ENCODE results near the gene ITGB8.

ITGB8 gene

GRCh38 chr7:20311743-20312042 is 19.0 kb upstream of the ITGB8 start:
- no peak overlapping the region for H3K4me3 ChIP-seq (ENCODE audit: low read length)
- no peaks in the 10 kb centered on the region for H3K27me3 ChIP-seq (ENCODE audit: control insufficient read depth, insufficient read depth, low read length)
- H3K9ac ChIP-seq (ENCODE audit: low read length) = no peak overlapping the region
- H3K36me3 ChIP-seq (ENCODE audit: control insufficient read depth, insufficient read depth, low read length) = no peaks in the 10 kb centered on the region
- H3K9me3 ChIP-seq (ENCODE audit: control insufficient read depth, low read length) = no peaks in the 10 kb centered on the region
- H3K4me1 ChIP-seq (ENCODE audit: control insufficient read depth, insufficient read depth, low read length) = peaks cover 6% of the 10 kb centered on the region

DNA sequence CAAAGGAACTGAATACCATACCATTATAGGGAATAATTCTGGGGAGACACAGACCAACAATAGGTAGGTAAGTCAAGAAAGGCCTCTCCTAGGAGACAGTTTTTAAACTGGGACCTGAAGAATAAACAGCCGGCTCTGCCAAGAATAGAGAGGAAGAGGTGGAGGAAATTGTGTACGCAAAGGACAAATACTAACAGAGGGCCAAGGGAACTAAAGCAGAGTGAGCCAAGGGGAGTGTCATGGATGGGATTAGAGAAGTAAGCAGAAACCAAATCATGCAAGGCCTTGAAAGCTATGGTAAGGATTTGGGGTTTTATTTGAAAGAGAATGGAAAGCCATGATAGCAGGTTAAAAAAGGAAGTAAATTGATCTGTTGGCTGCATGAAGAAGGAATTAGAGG is 18.1 kb upstream of the ITGB8 start:
- Histone ChIP-seq H3K9me3 (ENCODE audit: control insufficient read depth, low read length) (no peaks in the 10 kb centered on the region), H3K4me3 (ENCODE audit: low read length) (no peak overlapping the region), H3K36me3 (ENCODE audit: control insufficient read depth, insufficient read depth, low read length) (no peaks in the 10 kb centered on the region), H3K4me1 (ENCODE audit: control insufficient read depth, insufficient read depth, low read length) (peaks cover 6% of the 10 kb centered on the region), H3K27me3 (ENCODE audit: control insufficient read depth, insufficient read depth, low read length) (no peaks in the 10 kb centered on the region), H3K9ac (ENCODE audit: low read length) (no peak overlapping the region)

DNA sequence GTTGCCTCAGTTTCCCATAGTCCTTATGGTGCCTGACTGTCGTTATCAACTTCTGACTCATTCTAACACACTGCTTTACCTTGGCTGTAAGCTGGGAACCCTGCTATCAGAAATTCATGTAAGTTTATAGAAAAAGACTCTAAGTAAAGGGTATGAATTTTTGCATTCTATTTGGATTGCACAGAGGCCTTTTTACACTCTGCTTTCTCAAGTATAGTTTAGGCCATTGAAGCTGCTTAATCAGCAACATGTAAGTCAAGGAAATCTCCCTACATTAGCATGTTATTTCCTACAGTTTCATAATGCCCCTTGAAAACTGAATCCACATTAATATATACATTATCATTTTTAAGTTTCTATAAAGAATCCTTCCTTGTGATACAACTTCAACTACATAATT is 17.1 kb upstream of the ITGB8 start:
- Histone ChIP-seq H3K4me3 (ENCODE audit: low read length) (no peak overlapping the region), H3K9ac (ENCODE audit: low read length) (no peak overlapping the region), H3K27me3 (ENCODE audit: control insufficient read depth, insufficient read depth, low read length) (no peaks in the 10 kb centered on the region), H3K36me3 (ENCODE audit: control insufficient read depth, insufficient read depth, low read length) (no peaks in the 10 kb centered on the region), H3K9me3 (ENCODE audit: control insufficient read depth, low read length) (no peaks in the 10 kb centered on the region), H3K4me1 (ENCODE audit: control insufficient read depth, insufficient read depth, low read length) (peaks cover 6% of the 10 kb centered on the region)

- H3K4me1 ChIP-seq (ENCODE audit: control insufficient read depth, insufficient read depth, low read length) = peaks cover 6% of the 10 kb centered on the region
- H3K4me3 ChIP-seq (ENCODE audit: low read length) = no peak overlapping the region
- no peak overlapping the region for H3K9ac ChIP-seq (ENCODE audit: low read length)
- no peaks in the 10 kb centered on the region for H3K27me3 ChIP-seq (ENCODE audit: control insufficient read depth, insufficient read depth, low read length)
- no peaks in the 10 kb centered on the region for H3K9me3 ChIP-seq (ENCODE audit: control insufficient read depth, low read length)
- H3K36me3 ChIP-seq (ENCODE audit: control insufficient read depth, insufficient read depth, low read length) = no peaks in the 10 kb centered on the region
Observed at GRCh38 chr7:20314198-20314597, 16.5 kb upstream of the ITGB8 start.

DNA sequence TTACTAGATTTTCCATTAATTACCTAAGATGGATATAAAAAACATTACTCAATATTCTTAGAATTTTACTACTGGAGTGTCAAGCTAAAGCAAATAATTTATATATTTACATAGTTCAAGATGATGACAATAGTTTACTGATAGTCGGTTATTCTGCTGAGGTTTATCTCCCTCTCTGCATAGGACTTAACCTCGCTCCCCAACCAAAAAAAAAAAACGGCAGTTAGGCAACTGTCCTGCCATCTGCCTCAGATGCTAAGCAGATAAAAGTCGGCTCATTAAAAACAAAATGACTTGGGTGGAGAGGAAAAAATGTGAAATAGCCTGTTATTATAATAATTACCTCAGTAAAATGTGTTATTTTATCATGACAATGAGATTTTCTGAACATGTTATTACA is 14.0 kb upstream of the ITGB8 start:
- Histone ChIP-seq H3K4me1 (ENCODE audit: control insufficient read depth, insufficient read depth, low read length) (peaks cover 6% of the 10 kb centered on the region), H3K27me3 (ENCODE audit: control insufficient read depth, insufficient read depth, low read length) (no peaks in the 10 kb centered on the region), H3K9ac (ENCODE audit: low read length) (no peak overlapping the region), H3K9me3 (ENCODE audit: control insufficient read depth, low read length) (no peaks in the 10 kb centered on the region), H3K36me3 (ENCODE audit: control insufficient read depth, insufficient read depth, low read length) (no peaks in the 10 kb centered on the region), H3K4me3 (ENCODE audit: low read length) (no peak overlapping the region)

DNA sequence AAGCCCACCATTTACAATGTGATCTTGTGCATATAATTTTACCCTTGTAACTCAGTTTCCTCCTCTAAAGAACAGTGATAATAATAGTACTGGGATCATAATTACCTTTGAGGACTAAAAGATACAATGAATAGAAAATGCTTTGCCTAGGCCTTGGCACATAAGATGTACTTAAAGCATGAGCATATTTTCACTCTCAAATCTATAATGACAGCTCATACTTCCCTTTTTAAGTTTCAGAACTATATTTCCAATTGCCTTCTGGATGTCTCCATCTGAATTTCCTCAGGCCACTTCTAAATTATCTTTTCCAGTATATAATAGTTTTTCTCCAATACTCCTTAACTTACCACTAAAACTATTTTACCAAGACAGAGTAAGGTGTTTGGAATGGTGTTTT is 13.3 kb upstream of the ITGB8 start:
- no peaks in the 10 kb centered on the region for H3K36me3 ChIP-seq (ENCODE audit: control insufficient read depth, insufficient read depth, low read length)
- H3K4me1 ChIP-seq (ENCODE audit: control insufficient read depth, insufficient read depth, low read length) = peaks cover 5% of the 10 kb centered on the region
- no peak overlapping the region for H3K4me3 ChIP-seq (ENCODE audit: low read length)
- no peaks in the 10 kb centered on the region for H3K9me3 ChIP-seq (ENCODE audit: control insufficient read depth, low read length)
- H3K27me3 ChIP-seq (ENCODE audit: control insufficient read depth, insufficient read depth, low read length) = no peaks in the 10 kb centered on the region
- H3K9ac ChIP-seq (ENCODE audit: low read length) = no peak overlapping the region

- no peaks in the 10 kb centered on the region for H3K9me3 ChIP-seq (ENCODE audit: control insufficient read depth, low read length)
- no peaks in the 10 kb centered on the region for H3K36me3 ChIP-seq (ENCODE audit: control insufficient read depth, insufficient read depth, low read length)
- H3K4me3 ChIP-seq (ENCODE audit: low read length) = no peak overlapping the region
Observed at GRCh38 chr7:20318933-20319332, 11.8 kb upstream of the ITGB8 start.

DNA sequence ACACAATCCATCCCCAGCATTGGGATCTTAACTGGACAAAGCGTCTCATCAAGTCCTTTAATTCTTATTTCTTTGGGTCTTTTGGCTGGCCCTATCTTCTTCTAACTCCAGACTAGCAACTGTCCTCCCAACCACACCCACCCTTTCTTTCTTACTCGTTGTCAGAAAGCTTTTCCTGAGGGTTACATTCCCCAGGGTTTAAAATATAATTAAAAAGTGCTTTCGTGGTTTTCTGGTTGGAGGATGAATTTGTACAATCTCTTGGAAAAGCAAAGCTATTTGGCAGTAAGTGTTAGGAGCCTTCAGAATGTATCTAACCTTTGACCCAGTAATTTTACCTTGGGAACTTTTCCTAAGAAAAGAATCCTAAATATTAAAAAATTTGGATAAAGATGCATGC is 10.4 kb upstream of the ITGB8 start:
- H3K4me1 ChIP-seq (ENCODE audit: control insufficient read depth, insufficient read depth, low read length) = no peaks in the 10 kb centered on the region
- no peaks in the 10 kb centered on the region for H3K36me3 ChIP-seq (ENCODE audit: control insufficient read depth, insufficient read depth, low read length)
- no peaks in the 10 kb centered on the region for H3K9me3 ChIP-seq (ENCODE audit: control insufficient read depth, low read length)
- H3K4me3 ChIP-seq (ENCODE audit: low read length) = no peak overlapping the region
- no peak overlapping the region for H3K9ac ChIP-seq (ENCODE audit: low read length)
- H3K27me3 ChIP-seq (ENCODE audit: control insufficient read depth, insufficient read depth, low read length) = no peaks in the 10 kb centered on the region

More at GRCh38 chr7:20318933-20319332, 11.8 kb upstream of the ITGB8 start:
- no peak overlapping the region for H3K9ac ChIP-seq (ENCODE audit: low read length)
- H3K4me1 ChIP-seq (ENCODE audit: control insufficient read depth, insufficient read depth, low read length) = no peaks in the 10 kb centered on the region
- no peaks in the 10 kb centered on the region for H3K27me3 ChIP-seq (ENCODE audit: control insufficient read depth, insufficient read depth, low read length)

- Histone ChIP-seq H3K9me3 (ENCODE audit: control insufficient read depth, low read length) (no peaks in the 10 kb centered on the region), H3K4me3 (ENCODE audit: low read length) (no peak overlapping the region), H3K4me1 (ENCODE audit: control insufficient read depth, insufficient read depth, low read length) (no peaks in the 10 kb centered on the region), H3K9ac (ENCODE audit: low read length) (no peak overlapping the region), H3K36me3 (ENCODE audit: control insufficient read depth, insufficient read depth, low read length) (no peaks in the 10 kb centered on the region), H3K27me3 (ENCODE audit: control insufficient read depth, insufficient read depth, low read length) (no peaks in the 10 kb centered on the region)
Observed at GRCh38 chr7:20320786-20321185, 9.9 kb upstream of the ITGB8 start.

GRCh38 chr7:20323595-20323994 is 7.1 kb upstream of the ITGB8 start:
- no peaks in the 10 kb centered on the region for H3K9me3 ChIP-seq (ENCODE audit: control insufficient read depth, low read length)
- no peaks in the 10 kb centered on the region for H3K36me3 ChIP-seq (ENCODE audit: control insufficient read depth, insufficient read depth, low read length)
- no peaks in the 10 kb centered on the region for H3K27me3 ChIP-seq (ENCODE audit: control insufficient read depth, insufficient read depth, low read length)
- H3K9ac ChIP-seq (ENCODE audit: low read length) = no peak overlapping the region
- no peak overlapping the region for H3K4me3 ChIP-seq (ENCODE audit: low read length)
- H3K4me1 ChIP-seq (ENCODE audit: control insufficient read depth, insufficient read depth, low read length) = no peaks in the 10 kb centered on the region

DNA sequence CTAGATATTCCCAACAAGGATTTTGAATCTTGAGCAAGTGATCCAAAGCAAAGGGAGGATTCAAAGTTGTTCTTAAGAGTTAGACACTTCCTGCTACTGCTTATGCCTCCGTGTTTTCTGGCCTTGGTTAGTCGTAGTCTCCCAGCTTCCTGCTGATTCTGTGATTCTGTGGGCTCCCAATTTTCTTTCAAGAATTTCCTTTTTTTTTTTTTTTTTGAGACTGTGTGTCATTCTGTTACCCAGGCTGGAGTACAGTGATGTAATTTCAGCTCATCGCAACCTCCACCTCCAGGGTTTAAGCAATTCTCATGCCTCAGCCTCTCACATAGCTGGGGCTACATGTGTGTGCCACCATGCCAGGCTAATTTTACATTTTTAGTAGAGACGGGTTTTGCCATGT is 4.4 kb upstream of the ITGB8 start:
- no peaks in the 10 kb centered on the region for H3K9me3 ChIP-seq (ENCODE audit: control insufficient read depth, low read length)
- no peak overlapping the region for H3K4me3 ChIP-seq (ENCODE audit: low read length)
- H3K36me3 ChIP-seq (ENCODE audit: control insufficient read depth, insufficient read depth, low read length) = no peaks in the 10 kb centered on the region
- H3K4me1 ChIP-seq (ENCODE audit: control insufficient read depth, insufficient read depth, low read length) = no peaks in the 10 kb centered on the region
- H3K9ac ChIP-seq (ENCODE audit: low read length) = no peak overlapping the region
- no peaks in the 10 kb centered on the region for H3K27me3 ChIP-seq (ENCODE audit: control insufficient read depth, insufficient read depth, low read length)

- no peak overlapping the region for H3K9ac ChIP-seq (ENCODE audit: low read length)
- H3K4me1 ChIP-seq (ENCODE audit: control insufficient read depth, insufficient read depth, low read length) = no peaks in the 10 kb centered on the region
- H3K4me3 ChIP-seq (ENCODE audit: low read length) = no peak overlapping the region
- H3K36me3 ChIP-seq (ENCODE audit: control insufficient read depth, insufficient read depth, low read length) = no peaks in the 10 kb centered on the region
- H3K9me3 ChIP-seq (ENCODE audit: control insufficient read depth, low read length) = no peaks in the 10 kb centered on the region
- H3K27me3 ChIP-seq (ENCODE audit: control insufficient read depth, insufficient read depth, low read length) = no peaks in the 10 kb centered on the region
Observed at GRCh38 chr7:20327055-20327454, 3.6 kb upstream of the ITGB8 start.

DNA sequence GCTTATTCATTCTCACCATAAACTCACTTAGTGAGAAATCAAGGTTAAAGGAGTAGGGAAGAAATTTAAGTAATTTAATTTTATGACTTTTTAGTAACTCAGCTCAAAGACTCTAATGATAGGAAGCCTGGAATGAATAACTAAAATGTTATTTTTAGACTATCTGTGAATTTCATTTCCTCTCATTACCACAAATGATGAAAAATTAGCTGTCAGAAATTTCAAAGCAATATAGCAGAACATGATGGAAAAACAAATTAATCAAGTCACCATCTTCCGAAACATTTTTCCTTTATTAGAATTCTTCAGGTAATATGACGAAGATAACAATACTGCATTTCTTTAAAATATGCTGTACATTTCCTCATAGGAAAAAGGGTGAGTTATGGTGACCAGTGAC is 2.7 kb upstream of the ITGB8 start:
- no peaks in the 10 kb centered on the region for H3K36me3 ChIP-seq (ENCODE audit: control insufficient read depth, insufficient read depth, low read length)
- H3K9me3 ChIP-seq (ENCODE audit: control insufficient read depth, low read length) = no peaks in the 10 kb centered on the region
- H3K4me1 ChIP-seq (ENCODE audit: control insufficient read depth, insufficient read depth, low read length) = no peaks in the 10 kb centered on the region
- H3K9ac ChIP-seq (ENCODE audit: low read length) = no peak overlapping the region
- no peaks in the 10 kb centered on the region for H3K27me3 ChIP-seq (ENCODE audit: control insufficient read depth, insufficient read depth, low read length)
- H3K4me3 ChIP-seq (ENCODE audit: low read length) = no peak overlapping the region

Data from mucosa of stomach (tissue), 1 donor.